H1 (cell line): Measurements from ENCODE around the gene CDR2L. TPM values are rescaled to one million over a fixed set of nuclear protein-coding genes. Genes with fewer than 3 reads are reported as not detected.

Experiments
- CTCF ChIA-PET: fragments of 300-600 bp; sonication (Branson Sonifier 250); formaldehyde crosslinking; loops from one replicate; lab custom pipeline; 2021; ENCODE audit not compliant: partially characterized antibody; lab: Charles Lee
- POLR2A ChIA-PET: fragments of 300-600 bp; sonication (Branson Sonifier 250); formaldehyde crosslinking; loops from one replicate; lab custom pipeline; 2021; ENCODE audit warnings: inconsistent platforms; ENCODE audit not compliant: partially characterized antibody; lab: Charles Lee
- DNase-seq, 2 experiments: peaks; one replicate each; pipeline versions ENCODE4 v3.0.0 to v3.0.0-alpha.2; 2010 to 2022; ENCODE audit warnings: low spot score in 2 of 2, low read depth in 1 of 2, mixed read lengths in 1 of 2
- FAIRE-seq: peaks from 2 replicates; lab custom pipeline; 2011; peaks lifted over from hg19 to GRCh38; lab: Jason Lieb, UNC
- H2AFZ ChIP-seq: 2 replicates; pipeline ENCODE4 v1.8.1; 2012; ENCODE audit warnings: low read length, inconsistent platforms
- H2AK5ac ChIP-seq: 2 replicates; pipeline ENCODE4 v1.6.1; 2013; ENCODE audit warnings: low read depth, low read length
- H2BK120ac ChIP-seq: replicated peaks from 2 replicates; pipeline ENCODE3; 2013; ENCODE audit warnings: low read depth, low read length, inconsistent platforms
- H2BK12ac ChIP-seq: 2 replicates; pipeline ENCODE4 v1.6.1; 2013; ENCODE audit warnings: low read depth, low read length
- H2BK15ac ChIP-seq: 2 replicates; pipeline ENCODE4 v1.6.1; 2013; ENCODE audit warnings: low read length
- H2BK20ac ChIP-seq: 2 replicates; pipeline ENCODE4 v1.6.1; 2013; ENCODE audit warnings: low read length
- H2BK5ac ChIP-seq: 2 replicates; pipeline ENCODE4 v1.6.1; 2013; ENCODE audit warnings: low read depth, low read length
- H3K14ac ChIP-seq: 2 replicates; pipeline ENCODE4 v1.6.1; 2013; ENCODE audit warnings: inconsistent platforms; ENCODE audit not compliant: insufficient read length
- H3K18ac ChIP-seq: 2 replicates; pipeline ENCODE4 v1.6.1; 2013; ENCODE audit warnings: low read length; ENCODE audit errors: extremely low read depth
- H3K23ac ChIP-seq: 2 replicates; pipeline ENCODE4 v1.6.1; 2013; ENCODE audit warnings: inconsistent platforms; ENCODE audit not compliant: insufficient read length
- H3K23me2 ChIP-seq: 2 replicates; pipeline ENCODE4 v1.6.1; 2013; ENCODE audit warnings: low read depth, low read length
- H3K27ac ChIP-seq: 2 replicates; pipeline ENCODE4 v1.6.1; 2011; ENCODE audit warnings: low read depth, low read length, inconsistent platforms
- H3K27me3 ChIP-seq, 4 experiments: replicated peaks in 1 of 4; 1 replicate in 1 of 4; 2 replicates in 3 of 4; pipeline versions ENCODE4 v1.6.1 to v1.8.1; 2011 to 2013; ENCODE audit warnings: low read length in 3 of 4, mild to moderate bottlenecking in 3 of 4, inconsistent platforms in 2 of 4, mixed read lengths in 2 of 4, moderate library complexity in 1 of 4; ENCODE audit not compliant: control insufficient read depth in 3 of 4, insufficient read depth in 3 of 4; ENCODE audit errors: extremely low read depth in 1 of 4
- H3K36me3 ChIP-seq, 4 experiments: 2 replicates each; pipeline versions ENCODE4 v1.6.1 to v1.8.1; 2011 to 2013; ENCODE audit warnings: mild to moderate bottlenecking in 4 of 4, low read length in 3 of 4, moderate library complexity in 2 of 4, control low read depth in 1 of 4, inconsistent platforms in 1 of 4; ENCODE audit not compliant: insufficient read depth in 4 of 4, control insufficient read depth in 2 of 4
- H3K4ac ChIP-seq: replicated peaks from 2 replicates; pipeline ENCODE3; 2013; ENCODE audit warnings: low read length, low read depth, mixed read lengths, inconsistent platforms; ENCODE audit not compliant: insufficient read length
- H3K4me1 ChIP-seq, 4 experiments: replicated peaks in 1 of 4; 1 replicate in 1 of 4; 2 replicates in 3 of 4; pipeline versions ENCODE4 v1.6.1 to v1.8.1; 2011 to 2013; ENCODE audit warnings: low read length in 3 of 4, inconsistent platforms in 2 of 4, mixed read lengths in 1 of 4; ENCODE audit not compliant: insufficient read depth in 4 of 4, control insufficient read depth in 3 of 4
- H3K4me2 ChIP-seq, 2 experiments: 2 replicates each; pipeline versions ENCODE4 v1.6.1 to v1.8.1; 2011 to 2013; ENCODE audit warnings: low read depth in 2 of 2, low read length in 2 of 2, control low read depth in 1 of 2, inconsistent platforms in 1 of 2, mild to moderate bottlenecking in 1 of 2; ENCODE audit not compliant: insufficient read depth in 1 of 2
- H3K4me3 ChIP-seq, 4 experiments: fragments of 200-600, 300-600 bp in 1 of 4; sonication (generic), shearing (Covaris generic), sonication (Bioruptor Twin) in 1 of 4; 2 replicates each; pipeline versions ENCODE4 v1.5.1 to v1.8.1; 2011 to 2016; ENCODE audit warnings: low read length in 4 of 4, low read depth in 3 of 4, control low read depth in 2 of 4, inconsistent platforms in 2 of 4, mild to moderate bottlenecking in 2 of 4, mixed read lengths in 1 of 4, moderate library complexity in 1 of 4; ENCODE audit not compliant: insufficient read depth in 2 of 4; ENCODE audit errors: extremely low read depth in 1 of 4
- H3K56ac ChIP-seq: replicated peaks from 2 replicates; pipeline ENCODE3; 2013; ENCODE audit warnings: low read depth, mild to moderate bottlenecking, mixed read lengths, low read length, inconsistent platforms; ENCODE audit not compliant: insufficient read length
- H3K79me1 ChIP-seq: 2 replicates; pipeline ENCODE4 v1.6.1; 2013; ENCODE audit warnings: low read depth, low read length, control low read depth
- H3K79me2 ChIP-seq, 2 experiments: 2 replicates each; pipeline versions ENCODE4 v1.6.1 to v1.8.1; 2012 to 2013; ENCODE audit warnings: low read length in 2 of 2, mild to moderate bottlenecking in 2 of 2, inconsistent platforms in 1 of 2; ENCODE audit not compliant: insufficient read depth in 2 of 2, control insufficient read depth in 1 of 2
- H3K9ac ChIP-seq, 4 experiments: replicated peaks in 1 of 4; 1 replicate in 1 of 4; 2 replicates in 3 of 4; pipeline versions ENCODE4 v1.6.1 to v1.8.1; 2011 to 2013; ENCODE audit warnings: low read depth in 3 of 4, low read length in 3 of 4, control low read depth in 2 of 4, mild to moderate bottlenecking in 2 of 4, moderate library complexity in 2 of 4, inconsistent platforms in 1 of 4; ENCODE audit errors: extremely low read depth in 1 of 4
- H3K9me3 ChIP-seq, 2 experiments: 2 replicates each; pipeline versions ENCODE4 v1.6.1 to v1.8.1; 2012 to 2013; ENCODE audit warnings: mild to moderate bottlenecking in 2 of 2, moderate library complexity in 2 of 2, control low read depth in 1 of 2, inconsistent platforms in 1 of 2, low read depth in 1 of 2, low read length in 1 of 2, mixed read lengths in 1 of 2; ENCODE audit not compliant: insufficient read depth in 2 of 2
- H4K20me1 ChIP-seq, 2 experiments: replicated peaks in 1 of 2; 2 replicates each; pipeline versions ENCODE3 to v1.8.1; 2011 to 2013; ENCODE audit warnings: inconsistent platforms in 2 of 2, low read length in 2 of 2, mild to moderate bottlenecking in 1 of 2; ENCODE audit not compliant: insufficient read depth in 2 of 2, control insufficient read depth in 1 of 2
- H4K5ac ChIP-seq: 2 replicates; pipeline ENCODE4 v1.6.1; 2013; ENCODE audit warnings: low read length, low read depth, mixed read lengths, inconsistent platforms; ENCODE audit not compliant: insufficient read length
- H4K8ac ChIP-seq: 2 replicates; pipeline ENCODE4 v1.8.0; 2013; ENCODE audit warnings: mild to moderate bottlenecking, moderate library complexity, low read length, inconsistent platforms; ENCODE audit not compliant: insufficient read depth; ENCODE audit errors: extremely low read depth
- H4K91ac ChIP-seq: replicated peaks from 2 replicates; pipeline ENCODE3; 2013; ENCODE audit warnings: low read length, mixed read lengths, inconsistent platforms; ENCODE audit not compliant: insufficient read length
- PHF8 ChIP-seq: fragments of 200-600 bp; sonication (generic); conservative IDR thresholded peaks from 2 replicates; pipeline ENCODE4 v1.7.1; 2012; ENCODE audit warnings: low read depth, mild to moderate bottlenecking, inconsistent platforms, low read length, moderate library complexity
- POLR2AphosphoS5 ChIP-seq: IDR thresholded peaks from 2 replicates; pipeline ENCODE4 v1.6.1; 2011; ENCODE audit warnings: low read depth, low read length
- WGBS, 2 experiments: shearing (Covaris generic) in 1 of 2; methylation state at CpG; one replicate each; pipeline versions ENCODE4 v1.1.6 to v1.1.7; 2013 to 2015; ENCODE audit warnings: low lambda C conversion rate in 2 of 2, mixed read lengths in 2 of 2, inconsistent platforms in 1 of 2, low coverage in 1 of 2, missing lambda C conversion rate in 1 of 2; ENCODE audit not compliant: insufficient replicate concordance in 2 of 2, insufficient coverage in 1 of 2, insufficient read length in 1 of 2; ENCODE audit errors: extremely low coverage in 1 of 2, missing lambda C conversion rate in 1 of 2; 5-methylcytosine and 5-hydroxymethylcytosine counted together
- polyA plus RNA-seq, 7 experiments: library from polyadenylated mRNA; depleted of rRNA in 3 of 7; stranded (reverse) in 5 of 7; unstranded in 2 of 7; fragments of >200 nt in 5 of 7; fragments of 200-250 nt in 2 of 7; gene quantifications; 1 replicate in 5 of 7; 2 replicates in 1 of 7; 4 replicates in 1 of 7; pipeline versions ENCODE4 v1.2.1 to v1.2.3, GENCODE V29; 2011 to 2013; ENCODE audit warnings: missing spikeins in 2 of 7, mixed read lengths in 2 of 7
- total RNA-seq: library from RNA; stranded (reverse); fragmentation: NEBNext Ultra II Directional; extraction: Animal tissue kit (Norgen Biotek cat#: 25700); gene quantifications from 2 replicates; pipeline ENCODE4 v1.2.1, GENCODE V29; 2021

CDR2L gene
- total and polyA plus RNA-seq, 2 of the 8 experiments (the other 6 are each of a cell fraction or from before 2014, with no cell fraction given), result 20.4 to 38.1 TPM

DNA sequence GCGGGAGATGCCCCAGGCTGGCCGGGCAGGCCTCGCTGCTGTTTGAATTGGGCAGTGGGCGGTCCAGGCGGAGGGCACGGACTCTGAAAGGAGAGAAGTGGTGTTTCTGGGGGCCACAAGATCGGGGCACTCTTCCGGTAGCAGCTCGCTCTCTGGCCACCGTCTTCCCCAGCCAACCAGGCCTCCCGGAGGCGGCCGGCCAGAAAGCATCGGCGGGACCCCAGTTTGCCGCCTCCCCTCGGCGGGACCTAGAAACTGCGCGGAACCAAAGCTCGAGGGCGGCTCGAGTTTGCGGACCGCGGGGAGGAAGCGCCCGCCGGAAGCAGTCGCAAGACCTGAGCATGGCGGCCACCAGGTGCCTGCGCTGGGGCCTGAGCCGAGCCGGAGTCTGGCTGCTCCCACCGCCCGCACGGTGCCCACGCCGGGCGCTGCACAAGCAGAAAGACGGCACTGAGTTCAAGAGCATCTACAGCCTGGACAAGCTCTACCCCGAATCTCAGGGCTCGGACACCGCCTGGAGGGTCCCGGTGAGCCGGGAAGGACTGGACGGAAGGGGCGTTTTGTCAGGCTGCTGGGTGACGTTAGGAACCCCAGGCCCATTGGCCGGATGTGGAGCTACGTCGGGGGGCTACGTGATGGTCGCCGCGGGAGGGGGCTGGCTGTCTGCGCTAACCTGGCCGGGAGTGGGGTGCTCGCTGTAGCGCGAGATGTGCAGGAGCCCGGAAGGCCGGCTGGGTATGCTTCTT is 25.1 kb downstream of the CDR2L start, which contains the start of gene MRPL58:
TSS of gene MRPL58 (plus strand) at position 325 of the 746 bp plus-strand sequence. CDS start at position 342, 17 bp downstream.
- Histone ChIP-seq H4K8ac (peak within 1 kb of the TSS; percentile 99; the same call in 1 of the 2 replicates), H3K79me1 (no peaks in the 10 kb centered on the region; the same call in 1 of the 2 replicates), H3K56ac (peak within 1 kb of the TSS; percentile 88), H2BK20ac (no peak within 1 kb of the TSS), H3K4me2 (peak within 1 kb of the TSS; percentile 84 to 86), H3K23ac (no peak within 1 kb of the TSS), H2BK12ac (peak within 1 kb of the TSS; percentile 75), H3K27me3 (no peaks in the 10 kb centered on the region), H4K91ac (peak within 1 kb of the TSS; percentile 85), H2BK120ac (no peak within 1 kb of the TSS), H3K27ac (peak within 1 kb of the TSS; percentile 87), H2BK15ac (no peak within 1 kb of the TSS), H3K23me2 (peaks cover 6% of the 10 kb centered on the region; the same call in 1 of the 2 replicates), H3K14ac (no peak within 1 kb of the TSS), H3K9ac (peak within 1 kb of the TSS; percentile 86 to 96 (median 94)), H3K4me1 (peaks cover 0 to 15% (median 4%) of the 10 kb centered on the region in 4 experiments; a peak in 5 of 7 replicates), H3K79me2 (peaks cover 0 to 14% of the 10 kb centered on the region in 2 experiments; a peak in 2 of 4 replicates), H4K20me1 (no peaks in the 10 kb centered on the region), H2BK5ac (peak within 1 kb of the TSS; percentile 98), H3K4ac (peak within 1 kb of the TSS; percentile 84), H2AFZ (0 out of 2 replicates have a peak within 1 kb of the TSS, but pooled peaks have one; percentile 10), H3K4me3 (peak within 1 kb of the TSS; percentile 73 to 84 (median 79)), H4K5ac (peak within 1 kb of the TSS; percentile 79), H2AK5ac (no peak within 1 kb of the TSS; the same call in 1 of the 2 replicates), H3K18ac (peak within 1 kb of the TSS; percentile 89), H3K9me3 (no peaks in the 10 kb centered on the region), H3K36me3 (peaks cover 0 to 4% (median 0%) of the 10 kb centered on the region in 4 experiments; a peak in 4 of 8 replicates)
- 3% methylated on average over 54 of the region's 63 CpGs; no CpG with 5 or more reads in 1 of the 2 experiments for WGBS, 2 experiments
- POLR2A ChIA-PET, result interaction anchor here (0.6 to 5.8 kb wide), 44 partner anchors 9 to 524 kb away, joined by 3 to 87 read pairs (median 4); partner anchors contain the start of genes ATP5PD, CDR2L, GRB2 and HID1
- CTCF ChIA-PET, result interaction anchor here (0.7 to 20.3 kb wide), 29 partner anchors 10 to 267 kb away, joined by 3 to 345 read pairs (median 4); partner anchors contain the start of genes CDR2L and OTOP2
- peak; percentile 80 to 93 for DNase-seq
- FAIRE-seq, result no peak
- peak; percentile 86 for TF ChIP-seq POLR2AphosphoS5
- peak; percentile 98 for TF ChIP-seq PHF8
